HFFc6 (cell line): Measurements from ENCODE around the gene CCDC127. TPM values are rescaled to one million over a fixed set of nuclear protein-coding genes. Genes with fewer than 3 reads are reported as not detected.

Experiments
- DNase-seq: peaks from one replicate; pipeline ENCODE4 v3.0.0-alpha.2; 2018
- H3K27ac Mint-ChIP-seq: 2 replicates; pipeline ENCODE4 v1.8.0; 2020; ENCODE audit warnings: mild to moderate bottlenecking, mixed read lengths
- H3K27me3 Mint-ChIP-seq: 2 replicates; pipeline ENCODE4 v1.8.0; 2021; ENCODE audit warnings: mild to moderate bottlenecking, moderate library complexity, mixed read lengths; ENCODE audit not compliant: insufficient read depth
- H3K36me3 Mint-ChIP-seq: 2 replicates; pipeline ENCODE4 v1.8.0; 2021; ENCODE audit warnings: low read depth, mixed read lengths
- H3K4me1 Mint-ChIP-seq: 2 replicates; pipeline ENCODE4 v1.8.0; 2020; ENCODE audit warnings: low read depth, mixed read lengths
- H3K4me3 Mint-ChIP-seq: 2 replicates; pipeline ENCODE4 v1.8.0; 2020; ENCODE audit warnings: mild to moderate bottlenecking, moderate library complexity, mixed read lengths
- H3K9me3 Mint-ChIP-seq: 2 replicates; pipeline ENCODE4 v1.8.0; 2020; ENCODE audit warnings: mild to moderate bottlenecking, mixed read lengths
- total RNA-seq, 6 experiments: library from RNA; stranded (reverse); fragmentation: NEBNext Ultra II Directional; extraction: Animal tissue kit (Norgen Biotek cat#: 25700); gene quantifications; 2 replicates in 1 of 6; 3 replicates in 5 of 6; pipeline ENCODE4 v1.2.3, GENCODE V29; 2021
- TF ChIP-seq, protein P1 (sequence below): fragments of 200-600 bp; sonication (generic); IDR thresholded peaks from 2 replicates; pipeline ENCODE4 v1.5.0; 2021; ENCODE audit warnings: antibody characterized with exemption, mild to moderate bottlenecking

CCDC127 gene
- total RNA-seq, 6 experiments from 2014 or later: 4.5 to 6.6 (median 6.2) TPM

DNA sequence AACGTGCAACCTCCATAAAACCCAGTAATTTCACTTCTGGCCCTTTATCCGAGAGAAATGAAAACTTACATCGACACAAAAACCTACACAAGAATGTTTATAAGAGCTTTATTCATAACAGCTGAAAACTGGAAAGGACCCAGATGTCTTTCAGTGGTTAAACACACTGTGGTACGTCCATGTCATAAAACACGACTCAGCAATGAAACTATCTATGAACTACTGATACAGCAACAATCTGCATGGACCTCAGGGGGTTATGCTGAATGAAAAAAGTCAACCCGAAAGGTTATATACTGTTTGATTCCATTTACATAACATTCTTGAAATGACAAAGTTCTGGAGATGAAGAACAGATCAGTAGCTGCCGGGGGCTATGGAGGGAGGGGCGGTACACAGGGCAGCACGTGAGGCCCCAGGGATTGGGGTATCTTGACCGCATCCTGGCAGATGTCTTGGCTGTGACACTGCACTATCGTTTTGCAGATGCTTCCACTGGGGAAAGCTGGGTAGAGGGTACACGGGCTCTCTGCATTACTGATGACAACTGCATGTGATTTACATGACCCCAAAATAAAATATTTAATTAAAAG lies 4.1 kb downstream of the CCDC127 start:
- H3K4me1 Mint-ChIP-seq: peaks cover 20% of the 10 kb centered on the region
- H3K9me3 Mint-ChIP-seq: no peaks in the 10 kb centered on the region
- H3K27ac Mint-ChIP-seq: no peak overlapping the region
- H3K36me3 Mint-ChIP-seq: peaks cover 33% of the 10 kb centered on the region
- DNase-seq: no peak
- TF ChIP-seq, protein P1, sequence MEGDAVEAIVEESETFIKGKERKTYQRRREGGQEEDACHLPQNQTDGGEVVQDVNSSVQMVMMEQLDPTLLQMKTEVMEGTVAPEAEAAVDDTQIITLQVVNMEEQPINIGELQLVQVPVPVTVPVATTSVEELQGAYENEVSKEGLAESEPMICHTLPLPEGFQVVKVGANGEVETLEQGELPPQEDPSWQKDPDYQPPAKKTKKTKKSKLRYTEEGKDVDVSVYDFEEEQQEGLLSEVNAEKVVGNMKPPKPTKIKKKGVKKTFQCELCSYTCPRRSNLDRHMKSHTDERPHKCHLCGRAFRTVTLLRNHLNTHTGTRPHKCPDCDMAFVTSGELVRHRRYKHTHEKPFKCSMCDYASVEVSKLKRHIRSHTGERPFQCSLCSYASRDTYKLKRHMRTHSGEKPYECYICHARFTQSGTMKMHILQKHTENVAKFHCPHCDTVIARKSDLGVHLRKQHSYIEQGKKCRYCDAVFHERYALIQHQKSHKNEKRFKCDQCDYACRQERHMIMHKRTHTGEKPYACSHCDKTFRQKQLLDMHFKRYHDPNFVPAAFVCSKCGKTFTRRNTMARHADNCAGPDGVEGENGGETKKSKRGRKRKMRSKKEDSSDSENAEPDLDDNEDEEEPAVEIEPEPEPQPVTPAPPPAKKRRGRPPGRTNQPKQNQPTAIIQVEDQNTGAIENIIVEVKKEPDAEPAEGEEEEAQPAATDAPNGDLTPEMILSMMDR: no peak
- peaks cover 2% of the 10 kb centered on the region; the same call in 1 of the 2 replicates for H3K27me3 Mint-ChIP-seq
- H3K4me3 Mint-ChIP-seq: no peak overlapping the region

DNA sequence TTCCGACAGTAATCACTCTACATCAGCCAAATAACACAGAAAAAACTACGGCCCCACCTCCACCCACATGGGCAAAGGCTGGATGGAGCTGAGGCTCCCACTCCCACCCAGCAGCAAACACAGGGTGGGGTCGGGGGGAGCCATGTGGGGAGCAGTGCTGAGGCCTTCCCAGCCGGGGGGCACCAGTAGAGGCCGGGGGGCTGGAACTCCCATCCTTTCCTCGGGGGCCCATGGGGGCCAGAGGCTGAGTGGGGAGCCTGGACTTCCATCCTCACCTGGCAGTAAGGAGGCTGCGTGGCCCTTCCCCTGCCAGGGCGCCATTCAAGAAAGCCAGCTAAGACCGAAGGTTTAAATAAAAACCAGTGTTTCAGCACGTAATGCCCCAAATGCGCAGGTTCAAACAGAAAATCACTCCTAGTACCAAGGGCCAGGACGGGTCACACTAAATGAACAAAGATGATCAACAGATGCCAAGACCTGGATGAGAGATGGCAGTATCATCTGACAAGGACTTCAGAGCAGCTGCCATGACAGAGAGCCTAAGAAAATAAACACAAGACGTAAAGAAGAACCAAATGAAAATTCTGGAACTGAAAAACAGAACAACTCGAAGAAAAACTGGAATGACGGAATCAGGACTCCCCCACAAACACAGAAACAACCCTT lies 9.4 kb downstream of the CCDC127 start:
- Mint-ChIP-seq H3K36me3 (peaks cover 30% of the 10 kb centered on the region), H3K4me1 (peaks cover 24% of the 10 kb centered on the region), H3K27ac (no peak overlapping the region), H3K27me3 (peaks cover 2% of the 10 kb centered on the region; the same call in 1 of the 2 replicates), H3K4me3 (no peak overlapping the region), H3K9me3 (no peaks in the 10 kb centered on the region)
- no peak for DNase-seq
- TF ChIP-seq, protein P1: no peak

DNA sequence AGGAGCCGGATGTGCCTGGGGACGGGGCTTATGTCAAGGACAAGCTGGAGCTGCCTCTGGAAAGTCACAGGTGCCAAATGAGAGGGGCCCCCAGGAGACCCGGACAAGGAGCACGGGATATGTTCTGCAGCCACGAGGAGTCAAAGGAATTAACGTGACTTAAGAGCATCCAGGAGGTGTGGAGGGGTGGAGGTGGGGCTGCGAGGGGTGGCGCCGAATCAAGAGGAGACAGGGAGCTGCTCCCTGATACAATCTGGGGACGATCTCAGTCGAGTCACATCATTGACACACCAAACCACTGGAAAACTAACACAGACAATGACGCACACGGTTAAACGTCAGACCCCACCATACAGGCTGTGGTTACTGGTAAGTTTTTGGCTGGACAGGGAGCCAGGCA lies 10.4 kb downstream of the CCDC127 start:
- H3K27me3 Mint-ChIP-seq: peaks cover 2% of the 10 kb centered on the region; the same call in 1 of the 2 replicates
- TF ChIP-seq, protein P1: no peak
- peaks cover 28% of the 10 kb centered on the region for H3K36me3 Mint-ChIP-seq
- H3K27ac Mint-ChIP-seq: no peak overlapping the region; the same call in 1 of the 2 replicates
- no peak for DNase-seq
- no peak overlapping the region for H3K4me3 Mint-ChIP-seq
- no peaks in the 10 kb centered on the region for H3K9me3 Mint-ChIP-seq
- H3K4me1 Mint-ChIP-seq: peaks cover 24% of the 10 kb centered on the region

DNA sequence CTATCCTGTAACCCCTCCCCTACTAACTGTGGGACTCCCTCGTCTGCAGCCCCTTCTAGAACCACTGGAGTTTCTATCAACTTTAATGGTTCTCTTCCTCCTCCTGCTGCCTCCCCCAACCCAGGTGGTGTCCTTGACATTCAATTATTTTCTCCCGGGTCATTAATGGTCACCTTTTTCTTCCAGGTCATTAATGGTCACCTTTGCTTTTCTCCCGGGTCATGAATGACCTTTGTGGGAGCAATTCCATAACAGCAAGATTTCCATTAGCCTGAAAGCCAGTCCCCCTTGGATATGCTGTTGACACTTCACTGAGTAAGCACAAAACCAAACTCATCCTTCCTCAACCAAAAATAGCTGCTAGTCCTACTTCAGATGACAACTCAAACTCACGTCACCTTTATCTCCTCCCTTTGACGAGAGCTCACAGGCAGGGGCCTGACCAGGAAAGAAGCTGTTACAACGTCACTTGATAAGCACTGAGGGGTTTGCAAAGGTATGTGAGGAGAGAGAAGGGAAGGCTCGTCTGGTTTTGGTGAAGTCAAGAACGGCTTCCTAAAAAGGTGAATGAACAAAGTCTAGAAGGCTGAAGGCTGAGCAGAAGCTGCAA lies 10.9 kb downstream of the CCDC127 start:
- no peak overlapping the region for H3K27ac Mint-ChIP-seq
- no peaks in the 10 kb centered on the region for H3K9me3 Mint-ChIP-seq
- peaks cover 2% of the 10 kb centered on the region; the same call in 1 of the 2 replicates for H3K27me3 Mint-ChIP-seq
- no peak for DNase-seq
- no peak overlapping the region for H3K4me3 Mint-ChIP-seq
- H3K4me1 Mint-ChIP-seq: peaks cover 24% of the 10 kb centered on the region
- peaks cover 28% of the 10 kb centered on the region for H3K36me3 Mint-ChIP-seq
- TF ChIP-seq, protein P1: no peak

DNA sequence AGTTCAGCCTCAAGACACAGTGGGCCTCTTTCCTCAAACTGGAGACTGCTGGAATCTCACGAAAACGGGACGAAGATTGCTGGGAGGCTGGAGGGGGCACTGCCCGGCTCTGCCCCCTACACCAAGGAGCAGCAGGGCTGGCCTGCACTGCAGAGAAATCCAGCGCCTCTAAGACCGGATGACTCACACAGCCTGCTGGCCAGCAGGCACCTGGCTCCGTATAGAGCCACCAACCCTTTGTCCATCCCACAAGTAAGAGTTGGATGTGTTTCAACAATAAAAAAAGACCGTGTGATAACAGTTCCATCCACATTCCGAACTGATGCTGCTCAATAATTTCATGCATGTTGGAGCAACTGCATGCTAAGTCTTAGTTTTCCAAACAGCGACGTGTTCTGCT lies 11.5 kb downstream of the CCDC127 start:
- Mint-ChIP-seq H3K4me3 (no peak overlapping the region), H3K9me3 (no peaks in the 10 kb centered on the region), H3K27me3 (peaks cover 2% of the 10 kb centered on the region; the same call in 1 of the 2 replicates), H3K4me1 (peaks cover 24% of the 10 kb centered on the region), H3K36me3 (peaks cover 28% of the 10 kb centered on the region), H3K27ac (no peak overlapping the region)
- DNase-seq: no peak
- TF ChIP-seq, protein P1: no peak
